H1 (cell line): ENCODE results near the gene PDGFB. TPM values are rescaled to one million over a fixed set of nuclear protein-coding genes. Genes with fewer than 3 reads are reported as not detected.

Source experiments
- CTCF ChIA-PET: fragments of 300-600 bp; sonication (Branson Sonifier 250); formaldehyde crosslinking; loops from one replicate; lab custom pipeline; 2021; ENCODE audit not compliant: partially characterized antibody; lab: Charles Lee
- POLR2A ChIA-PET: fragments of 300-600 bp; sonication (Branson Sonifier 250); formaldehyde crosslinking; loops from one replicate; lab custom pipeline; 2021; ENCODE audit warnings: inconsistent platforms; ENCODE audit not compliant: partially characterized antibody; lab: Charles Lee
- DNase-seq, 2 experiments: peaks; one replicate each; pipeline versions ENCODE4 v3.0.0 to v3.0.0-alpha.2; 2010 to 2022; ENCODE audit warnings: low spot score in 2 of 2, low read depth in 1 of 2, mixed read lengths in 1 of 2
- FAIRE-seq: peaks from 2 replicates; lab custom pipeline; 2011; peaks lifted over from hg19 to GRCh38; lab: Jason Lieb, UNC
- H2AFZ ChIP-seq: 2 replicates; pipeline ENCODE4 v1.8.1; 2012; ENCODE audit warnings: low read length, inconsistent platforms
- H2AK5ac ChIP-seq: 2 replicates; pipeline ENCODE4 v1.6.1; 2013; ENCODE audit warnings: low read depth, low read length
- H2BK120ac ChIP-seq: replicated peaks from 2 replicates; pipeline ENCODE3; 2013; ENCODE audit warnings: low read depth, low read length, inconsistent platforms
- H2BK12ac ChIP-seq: 2 replicates; pipeline ENCODE4 v1.6.1; 2013; ENCODE audit warnings: low read depth, low read length
- H2BK15ac ChIP-seq: 2 replicates; pipeline ENCODE4 v1.6.1; 2013; ENCODE audit warnings: low read length
- H2BK20ac ChIP-seq: 2 replicates; pipeline ENCODE4 v1.6.1; 2013; ENCODE audit warnings: low read length
- H2BK5ac ChIP-seq: 2 replicates; pipeline ENCODE4 v1.6.1; 2013; ENCODE audit warnings: low read depth, low read length
- H3K14ac ChIP-seq: 2 replicates; pipeline ENCODE4 v1.6.1; 2013; ENCODE audit warnings: inconsistent platforms; ENCODE audit not compliant: insufficient read length
- H3K18ac ChIP-seq: 2 replicates; pipeline ENCODE4 v1.6.1; 2013; ENCODE audit warnings: low read length; ENCODE audit errors: extremely low read depth
- H3K23ac ChIP-seq: 2 replicates; pipeline ENCODE4 v1.6.1; 2013; ENCODE audit warnings: inconsistent platforms; ENCODE audit not compliant: insufficient read length
- H3K23me2 ChIP-seq: 2 replicates; pipeline ENCODE4 v1.6.1; 2013; ENCODE audit warnings: low read depth, low read length
- H3K27ac ChIP-seq: 2 replicates; pipeline ENCODE4 v1.6.1; 2011; ENCODE audit warnings: low read depth, low read length, inconsistent platforms
- H3K27me3 ChIP-seq, 4 experiments: replicated peaks in 1 of 4; 1 replicate in 1 of 4; 2 replicates in 3 of 4; pipeline versions ENCODE4 v1.6.1 to v1.8.1; 2011 to 2013; ENCODE audit warnings: low read length in 3 of 4, mild to moderate bottlenecking in 3 of 4, inconsistent platforms in 2 of 4, mixed read lengths in 2 of 4, moderate library complexity in 1 of 4; ENCODE audit not compliant: control insufficient read depth in 3 of 4, insufficient read depth in 3 of 4; ENCODE audit errors: extremely low read depth in 1 of 4
- H3K36me3 ChIP-seq, 4 experiments: 2 replicates each; pipeline versions ENCODE4 v1.6.1 to v1.8.1; 2011 to 2013; ENCODE audit warnings: mild to moderate bottlenecking in 4 of 4, low read length in 3 of 4, moderate library complexity in 2 of 4, control low read depth in 1 of 4, inconsistent platforms in 1 of 4; ENCODE audit not compliant: insufficient read depth in 4 of 4, control insufficient read depth in 2 of 4
- H3K4ac ChIP-seq: replicated peaks from 2 replicates; pipeline ENCODE3; 2013; ENCODE audit warnings: low read length, low read depth, mixed read lengths, inconsistent platforms; ENCODE audit not compliant: insufficient read length
- H3K4me1 ChIP-seq, 4 experiments: replicated peaks in 1 of 4; 1 replicate in 1 of 4; 2 replicates in 3 of 4; pipeline versions ENCODE4 v1.6.1 to v1.8.1; 2011 to 2013; ENCODE audit warnings: low read length in 3 of 4, inconsistent platforms in 2 of 4, mixed read lengths in 1 of 4; ENCODE audit not compliant: insufficient read depth in 4 of 4, control insufficient read depth in 3 of 4
- H3K4me2 ChIP-seq, 2 experiments: 2 replicates each; pipeline versions ENCODE4 v1.6.1 to v1.8.1; 2011 to 2013; ENCODE audit warnings: low read depth in 2 of 2, low read length in 2 of 2, control low read depth in 1 of 2, inconsistent platforms in 1 of 2, mild to moderate bottlenecking in 1 of 2; ENCODE audit not compliant: insufficient read depth in 1 of 2
- H3K4me3 ChIP-seq, 4 experiments: fragments of 200-600, 300-600 bp in 1 of 4; sonication (generic), shearing (Covaris generic), sonication (Bioruptor Twin) in 1 of 4; 2 replicates each; pipeline versions ENCODE4 v1.5.1 to v1.8.1; 2011 to 2016; ENCODE audit warnings: low read length in 4 of 4, low read depth in 3 of 4, control low read depth in 2 of 4, inconsistent platforms in 2 of 4, mild to moderate bottlenecking in 2 of 4, mixed read lengths in 1 of 4, moderate library complexity in 1 of 4; ENCODE audit not compliant: insufficient read depth in 2 of 4; ENCODE audit errors: extremely low read depth in 1 of 4
- H3K56ac ChIP-seq: replicated peaks from 2 replicates; pipeline ENCODE3; 2013; ENCODE audit warnings: low read depth, mild to moderate bottlenecking, mixed read lengths, low read length, inconsistent platforms; ENCODE audit not compliant: insufficient read length
- H3K79me1 ChIP-seq: 2 replicates; pipeline ENCODE4 v1.6.1; 2013; ENCODE audit warnings: low read depth, low read length, control low read depth
- H3K79me2 ChIP-seq, 2 experiments: 2 replicates each; pipeline versions ENCODE4 v1.6.1 to v1.8.1; 2012 to 2013; ENCODE audit warnings: low read length in 2 of 2, mild to moderate bottlenecking in 2 of 2, inconsistent platforms in 1 of 2; ENCODE audit not compliant: insufficient read depth in 2 of 2, control insufficient read depth in 1 of 2
- H3K9ac ChIP-seq, 4 experiments: replicated peaks in 1 of 4; 1 replicate in 1 of 4; 2 replicates in 3 of 4; pipeline versions ENCODE4 v1.6.1 to v1.8.1; 2011 to 2013; ENCODE audit warnings: low read depth in 3 of 4, low read length in 3 of 4, control low read depth in 2 of 4, mild to moderate bottlenecking in 2 of 4, moderate library complexity in 2 of 4, inconsistent platforms in 1 of 4; ENCODE audit errors: extremely low read depth in 1 of 4
- H3K9me3 ChIP-seq, 2 experiments: 2 replicates each; pipeline versions ENCODE4 v1.6.1 to v1.8.1; 2012 to 2013; ENCODE audit warnings: mild to moderate bottlenecking in 2 of 2, moderate library complexity in 2 of 2, control low read depth in 1 of 2, inconsistent platforms in 1 of 2, low read depth in 1 of 2, low read length in 1 of 2, mixed read lengths in 1 of 2; ENCODE audit not compliant: insufficient read depth in 2 of 2
- H4K20me1 ChIP-seq, 2 experiments: replicated peaks in 1 of 2; 2 replicates each; pipeline versions ENCODE3 to v1.8.1; 2011 to 2013; ENCODE audit warnings: inconsistent platforms in 2 of 2, low read length in 2 of 2, mild to moderate bottlenecking in 1 of 2; ENCODE audit not compliant: insufficient read depth in 2 of 2, control insufficient read depth in 1 of 2
- H4K5ac ChIP-seq: 2 replicates; pipeline ENCODE4 v1.6.1; 2013; ENCODE audit warnings: low read length, low read depth, mixed read lengths, inconsistent platforms; ENCODE audit not compliant: insufficient read length
- H4K8ac ChIP-seq: 2 replicates; pipeline ENCODE4 v1.8.0; 2013; ENCODE audit warnings: mild to moderate bottlenecking, moderate library complexity, low read length, inconsistent platforms; ENCODE audit not compliant: insufficient read depth; ENCODE audit errors: extremely low read depth
- H4K91ac ChIP-seq: replicated peaks from 2 replicates; pipeline ENCODE3; 2013; ENCODE audit warnings: low read length, mixed read lengths, inconsistent platforms; ENCODE audit not compliant: insufficient read length
- EP300 ChIP-seq, 2 experiments: IDR thresholded peaks; 1 replicate in 1 of 2; 2 replicates in 1 of 2; pipeline ENCODE4 v1.6.1; 2011 to 2012; ENCODE audit warnings: low read depth in 2 of 2, low read length in 2 of 2, mild to moderate bottlenecking in 2 of 2, borderline replicate concordance in 1 of 2, inconsistent platforms in 1 of 2, moderate library complexity in 1 of 2
- GTF2F1 ChIP-seq: IDR thresholded peaks from 2 replicates; pipeline ENCODE4 v1.6.1; 2012; ENCODE audit warnings: low read depth, low read length, improper control_type of control experiment, borderline replicate concordance
- JUN ChIP-seq: IDR thresholded peaks from 2 replicates; pipeline ENCODE4 v1.6.1; 2011; ENCODE audit warnings: low read depth, mild to moderate bottlenecking, improper control_type of control experiment, low read length
- KDM5A ChIP-seq: fragments of 200-600 bp; IDR thresholded peaks from 2 replicates; pipeline ENCODE4 v1.7.1; 2012; ENCODE audit warnings: mild to moderate bottlenecking, low read length, inconsistent platforms, mixed read lengths
- NANOG ChIP-seq: IDR thresholded peaks from 2 replicates; pipeline ENCODE4 v1.6.1; 2011; ENCODE audit warnings: low read length, low read depth, mild to moderate bottlenecking, inconsistent platforms; ENCODE audit not compliant: insufficient read depth, poor library complexity, severe bottlenecking
- RBBP5 ChIP-seq: IDR thresholded peaks from 2 replicates; pipeline ENCODE4 v1.7.1; 2012; ENCODE audit warnings: low read depth, mild to moderate bottlenecking, inconsistent platforms, low read length, moderate library complexity, borderline replicate concordance
- RNF2 ChIP-seq: fragments of 200-900, 300-1000 bp; sonication (generic); IDR thresholded peaks from 2 replicates; pipeline ENCODE4 v1.7.1; 2016; ENCODE audit warnings: borderline replicate concordance, low read depth, mild to moderate bottlenecking, antibody characterized with exemption, low read length; ENCODE audit not compliant: poor library complexity, severe bottlenecking; ENCODE audit errors: missing control alignments
- SRF ChIP-seq: IDR thresholded peaks from 2 replicates; pipeline ENCODE4 v1.6.1; 2011; ENCODE audit warnings: mild to moderate bottlenecking, low read depth, low read length, moderate library complexity
- WGBS, 2 experiments: shearing (Covaris generic) in 1 of 2; methylation state at CpG; one replicate each; pipeline versions ENCODE4 v1.1.6 to v1.1.7; 2013 to 2015; ENCODE audit warnings: low lambda C conversion rate in 2 of 2, mixed read lengths in 2 of 2, inconsistent platforms in 1 of 2, low coverage in 1 of 2, missing lambda C conversion rate in 1 of 2; ENCODE audit not compliant: insufficient replicate concordance in 2 of 2, insufficient coverage in 1 of 2, insufficient read length in 1 of 2; ENCODE audit errors: extremely low coverage in 1 of 2, missing lambda C conversion rate in 1 of 2; 5-methylcytosine and 5-hydroxymethylcytosine counted together
- polyA plus RNA-seq, 7 experiments: library from polyadenylated mRNA; depleted of rRNA in 3 of 7; stranded (reverse) in 5 of 7; unstranded in 2 of 7; fragments of >200 nt in 5 of 7; fragments of 200-250 nt in 2 of 7; gene quantifications; 1 replicate in 5 of 7; 2 replicates in 1 of 7; 4 replicates in 1 of 7; pipeline versions ENCODE4 v1.2.1 to v1.2.3, GENCODE V29; 2011 to 2013; ENCODE audit warnings: missing spikeins in 2 of 7, mixed read lengths in 2 of 7
- total RNA-seq: library from RNA; stranded (reverse); fragmentation: NEBNext Ultra II Directional; extraction: Animal tissue kit (Norgen Biotek cat#: 25700); gene quantifications from 2 replicates; pipeline ENCODE4 v1.2.1, GENCODE V29; 2021
- TF ChIP-seq, protein P1 (sequence below): IDR thresholded peaks from 2 replicates; pipeline ENCODE4 v1.6.1; 2011; ENCODE audit warnings: low read length, improper control_type of control experiment

PDGFB gene
- total and polyA plus RNA-seq, 2 of the 8 experiments (the other 6 are each of a cell fraction or from before 2014, with no cell fraction given) = 3.9 to 8.5 TPM

GRCh38 chr22:39219071-39220039 lies 25.4 kb downstream of the PDGFB start:
- Histone ChIP-seq H2BK12ac (peak overlapping the region; percentile 19; the same call in 1 of the 2 replicates), H3K14ac (no peak overlapping the region), H3K79me2 (no peaks in the 10 kb centered on the region), H2AK5ac (no peak overlapping the region), H2BK120ac (no peak overlapping the region), H3K27me3 (no peaks in the 10 kb centered on the region), H3K4ac (no peak overlapping the region), H4K91ac (no peak overlapping the region), H3K4me3 (no peak overlapping the region), H3K4me1 (peaks cover 7 to 16% (median 9%) of the 10 kb centered on the region in 4 experiments), H3K4me2 (no peak overlapping the region), H2BK20ac (peak overlapping the region; percentile 57), H3K36me3 (no peaks in the 10 kb centered on the region), H3K23me2 (peaks cover 8% of the 10 kb centered on the region; the same call in 1 of the 2 replicates), H4K5ac (no peak overlapping the region), H3K23ac (no peak overlapping the region), H4K20me1 (no peaks in the 10 kb centered on the region), H3K79me1 (no peaks in the 10 kb centered on the region), H2AFZ (no peak overlapping the region), H2BK15ac (no peak overlapping the region), H3K9me3 (no peaks in the 10 kb centered on the region), H3K18ac (no peak overlapping the region), H4K8ac (no peak overlapping the region), H3K56ac (no peak overlapping the region), H3K9ac (no peak overlapping the region), H2BK5ac (peak overlapping the region; percentile 8; the same call in 1 of the 2 replicates), H3K27ac (no peak overlapping the region)
- DNase-seq = peak in 1 of 2 experiments; percentile 46
- no peak for FAIRE-seq
- 86% methylated on average over 16 of the region's 16 CpGs; no CpG with 5 or more reads in 1 of the 2 experiments for WGBS, 2 experiments
- ChIA-PET CTCF (interaction anchor here (0.6 to 1.2 kb wide), 4 partner anchors 10 to 92 kb away, joined by 3 read pairs; no protein-coding TSS in a partner anchor), POLR2A (interaction anchor here (0.6 to 1.3 kb wide), 7 partner anchors 10 to 1631 kb away, joined by 3 to 8 read pairs (median 4); no protein-coding TSS in a partner anchor)
- TF ChIP-seq RNF2 (no peak), EP300 (IDR thresholded peaks at IDR 0.05; ENCODE audit: borderline replicate concordance in 1 of 2, low read depth in 2 of 2, low read length in 2 of 2) (no peak), RBBP5 (no peak), SRF (no peak), NANOG (no peak), GTF2F1 (no peak), KDM5A (no peak), JUN (no peak)
- TF ChIP-seq, protein P1, sequence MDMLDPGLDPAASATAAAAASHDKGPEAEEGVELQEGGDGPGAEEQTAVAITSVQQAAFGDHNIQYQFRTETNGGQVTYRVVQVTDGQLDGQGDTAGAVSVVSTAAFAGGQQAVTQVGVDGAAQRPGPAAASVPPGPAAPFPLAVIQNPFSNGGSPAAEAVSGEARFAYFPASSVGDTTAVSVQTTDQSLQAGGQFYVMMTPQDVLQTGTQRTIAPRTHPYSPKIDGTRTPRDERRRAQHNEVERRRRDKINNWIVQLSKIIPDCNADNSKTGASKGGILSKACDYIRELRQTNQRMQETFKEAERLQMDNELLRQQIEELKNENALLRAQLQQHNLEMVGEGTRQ = no peak
